SK-N-SH (cell line): ENCODE results near the gene RPS24. TPM values are rescaled to one million over a fixed set of nuclear protein-coding genes. Genes with fewer than 3 reads are reported as not detected.
A peak's percentile ranks its signal among the peaks of the same experiment; 100 is the strongest.

Experiments used
- CTCF ChIA-PET: fragments of 300-600, 350-600 bp; formaldehyde crosslinking; extraction: SDS; loops from one replicate; lab custom pipeline; 2021; lab: Yijun Ruan, JAX
- POLR2A ChIA-PET: fragments of 350-600 bp; sonication (Branson Sonifier 250); formaldehyde crosslinking; extraction: SDS; loops from one replicate; lab custom pipeline; 2020; ENCODE audit warnings: antibody characterized with exemption, inconsistent platforms; lab: Yijun Ruan, JAX
- DNase-seq: peaks from one replicate; pipeline ENCODE4 v3.0.0; 2012
- H2AFZ ChIP-seq: fragments of 200-600 bp; sonication (generic); 2 replicates; pipeline ENCODE4 v1.8.1; 2016; ENCODE audit warnings: antibody characterized with exemption, mild to moderate bottlenecking, low read depth
- H3F3A ChIP-seq: fragments of 200-600 bp; sonication (generic); replicated peaks from 2 replicates; pipeline ENCODE3; 2016; ENCODE audit warnings: antibody characterized with exemption, mild to moderate bottlenecking; ENCODE audit not compliant: insufficient read depth
- H3K27ac ChIP-seq, 2 experiments: fragments of 200-500 bp in 1 of 2; fragments of 200-600 bp in 1 of 2; sonication (Bioruptor generic) in 1 of 2; sonication (generic), shearing (Covaris generic) in 1 of 2; 2 replicates each; pipeline versions ENCODE4 v1.5.1 to v1.6.1; 2014 to 2016; ENCODE audit warnings: low read depth in 2 of 2, inconsistent platforms in 1 of 2, low read length in 1 of 2, mild to moderate bottlenecking in 1 of 2, mixed read lengths in 1 of 2
- H3K27me3 ChIP-seq: fragments of 200-600 bp; sonication (generic), shearing (Covaris generic); 2 replicates; pipeline ENCODE4 v1.6.1; 2016; ENCODE audit warnings: mixed run types; ENCODE audit not compliant: insufficient read depth
- H3K36me3 ChIP-seq, 2 experiments: fragments of 200-500 bp in 1 of 2; fragments of 200-600 bp in 1 of 2; sonication (Bioruptor generic) in 1 of 2; sonication (generic) in 1 of 2; replicated peaks in 1 of 2; 2 replicates each; pipeline versions ENCODE3 to v1.5.1; 2014 to 2016; ENCODE audit warnings: low read length in 1 of 2, mild to moderate bottlenecking in 1 of 2; ENCODE audit not compliant: insufficient read depth in 2 of 2, control insufficient read depth in 1 of 2
- H3K4me1 ChIP-seq, 2 experiments: fragments of 200-500 bp in 1 of 2; fragments of 200-600 bp in 1 of 2; sonication (Bioruptor generic) in 1 of 2; sonication (generic), shearing (Covaris generic) in 1 of 2; 2 replicates each; pipeline versions ENCODE4 v1.5.1 to v1.6.1; 2014 to 2016; ENCODE audit warnings: low read depth in 1 of 2, low read length in 1 of 2, mixed run types in 1 of 2; ENCODE audit not compliant: insufficient read depth in 2 of 2, control insufficient read depth in 1 of 2
- H3K4me2 ChIP-seq: fragments of 200-600 bp; sonication (generic), shearing (Covaris generic); 2 replicates; pipeline ENCODE4 v1.6.1; 2017; ENCODE audit warnings: mixed run types
- H3K4me3 ChIP-seq, 2 experiments: fragments of 200-500 bp in 1 of 2; fragments of 200-600 bp in 1 of 2; sonication (Bioruptor generic) in 1 of 2; sonication (generic), shearing (Covaris generic) in 1 of 2; 2 replicates each; pipeline versions ENCODE4 v1.5.1 to v1.8.1; 2014 to 2016; ENCODE audit warnings: low read depth in 2 of 2, inconsistent platforms in 1 of 2, low read length in 1 of 2, mild to moderate bottlenecking in 1 of 2, mixed read lengths in 1 of 2, moderate library complexity in 1 of 2
- H3K79me2 ChIP-seq: fragments of 200-600 bp; sonication (generic); 2 replicates; pipeline ENCODE4 v1.8.1; 2017; ENCODE audit warnings: mild to moderate bottlenecking; ENCODE audit not compliant: insufficient read depth
- H3K9ac ChIP-seq: fragments of 200-600 bp; sonication (generic); 2 replicates; pipeline ENCODE4 v1.6.1; 2017; ENCODE audit warnings: mixed run types
- H3K9me2 ChIP-seq: fragments of 200-600 bp; sonication (generic); 2 replicates; pipeline ENCODE4 v1.6.1; 2017; ENCODE audit warnings: mixed run types
- H3K9me3 ChIP-seq: fragments of 200-600 bp; sonication (generic); 2 replicates; pipeline ENCODE4 v1.6.1; 2017; ENCODE audit warnings: mixed run types, mild to moderate bottlenecking, moderate library complexity
- H4K20me1 ChIP-seq: fragments of 200-600 bp; sonication (generic); 2 replicates; pipeline ENCODE4 v1.6.1; 2017; ENCODE audit warnings: mild to moderate bottlenecking, mixed run types; ENCODE audit not compliant: insufficient read depth
- EP300 ChIP-seq, 2 experiments: IDR thresholded peaks; 2 replicates each; pipeline versions ENCODE4 v1.4.0 to v1.6.1; 2012; ENCODE audit warnings: borderline replicate concordance in 1 of 2, low read depth in 1 of 2, low read length in 1 of 2
- GATA2 ChIP-seq: sonication (generic); formaldehyde crosslinking; IDR thresholded peaks from 2 replicates; pipeline ENCODE4 v1.5.0; 2020; ENCODE audit warnings: mild to moderate bottlenecking, missing genetic modification reagents
- JUND ChIP-seq: IDR thresholded peaks from 2 replicates; pipeline ENCODE4 v1.4.0; 2012
- NRF1 ChIP-seq: IDR thresholded peaks from 2 replicates; pipeline ENCODE4 v1.6.1; 2012; ENCODE audit warnings: low read depth, mild to moderate bottlenecking, low read length
- RAD21 ChIP-seq: IDR thresholded peaks from 2 replicates; pipeline ENCODE4 v1.6.1; 2012; ENCODE audit warnings: mild to moderate bottlenecking, low read length
- SIN3A ChIP-seq: IDR thresholded peaks from 2 replicates; pipeline ENCODE4 v1.6.1; 2012; ENCODE audit warnings: low read depth, mild to moderate bottlenecking, low read length, moderate library complexity, borderline replicate concordance
- SMC3 ChIP-seq: IDR thresholded peaks from 2 replicates; pipeline ENCODE4 v1.6.1; 2012; ENCODE audit warnings: low read depth, low read length, improper control_type of control experiment
- TAF1 ChIP-seq: IDR thresholded peaks from 2 replicates; pipeline ENCODE4 v1.6.1; 2012; ENCODE audit warnings: low read depth, mild to moderate bottlenecking, low read length, moderate library complexity, borderline replicate concordance
- TCF12 ChIP-seq: IDR thresholded peaks from 2 replicates; pipeline ENCODE4 v1.4.0; 2012
- YY1 ChIP-seq: IDR thresholded peaks from 2 replicates; pipeline ENCODE4 v1.4.0; 2012; ENCODE audit warnings: low read depth, mild to moderate bottlenecking
- WGBS: methylation state at CpG from one replicate; pipeline ENCODE4 v1.1.6; 2017; ENCODE audit warnings: low lambda C conversion rate; 5-methylcytosine and 5-hydroxymethylcytosine counted together
- polyA plus RNA-seq, 3 experiments: library from polyadenylated mRNA; depleted of rRNA; stranded (reverse); fragments of >200 nt; gene quantifications; 2 replicates each; pipeline ENCODE4 v1.2.3, GENCODE V29; 2012

Gene RPS24
- polyA plus RNA-seq, 1 of the 3 experiments (the other 2 are of a cell fraction), result 3,806 TPM

- no peak for DNase-seq
- Histone ChIP-seq H4K20me1 (no peaks in the 10 kb centered on the region), H3K4me3 (no peak overlapping the region), H3K9ac (no peak overlapping the region), H3K27me3 (no peaks in the 10 kb centered on the region), H2AFZ (no peak overlapping the region), H3K27ac (no peak overlapping the region), H3K4me2 (no peak overlapping the region), H3K9me2 (no peaks in the 10 kb centered on the region), H3F3A (no peaks in the 10 kb centered on the region), H3K9me3 (no peaks in the 10 kb centered on the region), H3K4me1 (no peaks in the 10 kb centered on the region), H3K79me2 (peaks cover 4% of the 10 kb centered on the region), H3K36me3 (peaks cover 69 to 74% of the 10 kb centered on the region in 2 experiments)
- CTCF ChIA-PET, result interaction anchor here (1.2 to 2.0 kb wide), 2 partner anchors 9 to 156 kb away, joined by 3 to 9 read pairs; no protein-coding TSS in a partner anchor
- POLR2A ChIA-PET, result no interaction called here
- WGBS, result 96% methylated on average over 4 of the region's 4 CpGs
- TF ChIP-seq SIN3A (no peak), TAF1 (no peak), NRF1 (no peak), TCF12 (no peak)
Observed at GRCh38 chr10:78002541-78003288, 30.9 kb upstream of the RPS24 start.

GRCh38 chr10:78004215-78005026 lies 29.2 kb upstream of the RPS24 start:
- Histone ChIP-seq H4K20me1 (no peaks in the 10 kb centered on the region), H3K9ac (no peak overlapping the region), H3K27me3 (no peaks in the 10 kb centered on the region), H3K36me3 (peaks cover 77 to 79% of the 10 kb centered on the region in 2 experiments), H3K4me2 (no peak overlapping the region), H3K9me3 (no peaks in the 10 kb centered on the region), H3K4me3 (no peak overlapping the region), H3F3A (no peaks in the 10 kb centered on the region), H3K79me2 (no peaks in the 10 kb centered on the region; the same call in 1 of the 2 replicates), H3K27ac (no peak overlapping the region), H3K4me1 (no peaks in the 10 kb centered on the region), H2AFZ (no peak overlapping the region), H3K9me2 (no peaks in the 10 kb centered on the region)
- ChIA-PET POLR2A (interaction anchor here (0.5 kb wide), 1 partner anchor 88 kb away, joined by 3 read pairs; no protein-coding TSS in a partner anchor), CTCF (interaction anchor here (1.0 to 1.1 kb wide), 2 partner anchors 13 to 158 kb away, joined by 3 read pairs; no protein-coding TSS in a partner anchor)
- 92% methylated on average over 15 of the region's 16 CpGs for WGBS
- peak; percentile 40 for TF ChIP-seq RAD21
- no peak for TF ChIP-seq SMC3
- no peak for DNase-seq

GRCh38 chr10:78007172-78007571 lies 26.5 kb upstream of the RPS24 start:
- no peak overlapping the region for H3K27ac ChIP-seq
- no peak overlapping the region for H3K4me2 ChIP-seq
- H3K36me3 ChIP-seq, result peaks cover 78 to 81% of the 10 kb centered on the region in 2 experiments
- no peaks in the 10 kb centered on the region for H3K9me3 ChIP-seq
- H3K27me3 ChIP-seq, result no peaks in the 10 kb centered on the region
- H3K4me3 ChIP-seq, result no peak overlapping the region
- no peak overlapping the region for H3K9ac ChIP-seq
- no peaks in the 10 kb centered on the region for H3K9me2 ChIP-seq
- no peaks in the 10 kb centered on the region for H3F3A ChIP-seq
- 91% methylated on average over 1 of the region's 1 CpG for WGBS
- no peaks in the 10 kb centered on the region; the same call in 1 of the 2 replicates for H3K79me2 ChIP-seq
- ChIA-PET POLR2A (no interaction called here), CTCF (no interaction called here)
- no peak for TF ChIP-seq SMC3
- TF ChIP-seq YY1, result no peak
- no peak for TF ChIP-seq EP300 (IDR thresholded peaks at IDR 0.05; ENCODE audit: borderline replicate concordance in 1 of 2, low read depth in 1 of 2, low read length in 1 of 2)
- TF ChIP-seq GATA2, result no peak
- TF ChIP-seq TAF1, result no peak
- no peak for TF ChIP-seq JUND
- H4K20me1 ChIP-seq, result no peaks in the 10 kb centered on the region
- H2AFZ ChIP-seq, result no peak overlapping the region
- DNase-seq, result no peak
- H3K4me1 ChIP-seq, result no peaks in the 10 kb centered on the region
